ENCODE results near the gene TNFRSF19.
"Not testable (repeated sequence)": the region's sequence is repeated elsewhere in the genome, so short reads cannot be mapped to it uniquely, and the experiment has no call there.

TNFRSF19 gene, protein sequence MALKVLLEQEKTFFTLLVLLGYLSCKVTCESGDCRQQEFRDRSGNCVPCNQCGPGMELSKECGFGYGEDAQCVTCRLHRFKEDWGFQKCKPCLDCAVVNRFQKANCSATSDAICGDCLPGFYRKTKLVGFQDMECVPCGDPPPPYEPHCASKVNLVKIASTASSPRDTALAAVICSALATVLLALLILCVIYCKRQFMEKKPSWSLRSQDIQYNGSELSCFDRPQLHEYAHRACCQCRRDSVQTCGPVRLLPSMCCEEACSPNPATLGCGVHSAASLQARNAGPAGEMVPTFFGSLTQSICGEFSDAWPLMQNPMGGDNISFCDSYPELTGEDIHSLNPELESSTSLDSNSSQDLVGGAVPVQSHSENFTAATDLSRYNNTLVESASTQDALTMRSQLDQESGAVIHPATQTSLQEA

DNA sequence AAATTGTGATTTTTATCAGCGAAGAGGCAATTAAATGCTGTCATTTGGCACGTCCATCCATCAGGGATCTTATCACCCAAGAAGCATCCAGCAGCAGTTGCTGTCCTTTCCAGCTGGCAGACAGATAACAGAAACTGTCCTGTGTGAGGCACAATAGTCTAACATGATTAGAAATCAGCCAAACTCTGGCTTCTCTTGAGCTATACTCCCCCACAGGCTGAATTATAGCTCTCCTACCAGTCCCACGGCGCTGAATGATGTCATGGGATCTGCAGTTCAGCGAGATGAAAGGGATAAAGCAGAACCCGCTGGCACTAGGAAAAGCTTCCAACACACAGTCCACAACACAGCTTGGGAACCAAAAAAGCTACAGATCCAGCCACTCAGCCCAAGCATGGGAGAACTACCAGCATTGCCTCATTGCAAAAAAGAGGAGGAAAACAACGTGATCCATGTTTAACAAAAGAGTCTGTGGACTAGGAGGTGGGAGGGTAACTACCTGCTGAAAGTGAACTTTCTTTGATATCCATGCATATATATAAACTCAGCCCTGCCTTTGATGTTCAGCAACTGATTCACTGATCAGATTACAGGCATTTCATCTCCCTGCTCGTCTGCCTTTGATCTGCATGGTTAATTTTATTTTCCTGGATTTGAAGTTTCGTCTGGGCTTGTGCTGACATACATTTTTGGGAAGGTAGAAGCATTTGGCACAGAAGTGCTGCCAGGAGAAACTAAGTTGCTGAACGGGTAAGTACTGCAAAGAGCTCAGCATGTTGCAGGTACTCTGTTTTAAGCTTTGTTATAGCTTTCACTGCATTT, at the start of gene TNFRSF19:
TNFRSF19 (plus strand) TSS at position 314 of the 822 bp plus-strand sequence. CDS start 19,772 bp downstream, outside the sequence.
- no peak for DNase-seq

DNA sequence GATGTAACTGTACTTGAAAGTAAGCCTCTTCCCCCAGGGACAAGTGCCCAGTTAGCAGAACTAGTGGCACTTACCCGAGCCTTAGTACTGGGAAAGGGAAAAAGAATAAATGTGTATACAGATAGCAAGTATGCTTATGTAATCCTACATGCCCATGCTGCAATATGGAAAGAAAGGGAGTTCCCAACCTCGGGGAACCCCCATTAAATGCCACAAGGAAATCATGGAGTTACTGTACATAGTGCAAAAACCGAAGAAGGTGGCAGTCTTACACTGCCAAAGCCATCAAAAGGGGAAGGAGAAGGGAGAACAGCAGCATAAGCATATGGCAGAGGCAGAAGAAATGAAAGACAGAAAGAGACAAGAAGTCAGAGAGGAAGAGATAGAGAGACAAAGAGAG, 40.3 kb upstream of the TNFRSF19 start:
- not testable (repeated sequence) for DNase-seq

DNA sequence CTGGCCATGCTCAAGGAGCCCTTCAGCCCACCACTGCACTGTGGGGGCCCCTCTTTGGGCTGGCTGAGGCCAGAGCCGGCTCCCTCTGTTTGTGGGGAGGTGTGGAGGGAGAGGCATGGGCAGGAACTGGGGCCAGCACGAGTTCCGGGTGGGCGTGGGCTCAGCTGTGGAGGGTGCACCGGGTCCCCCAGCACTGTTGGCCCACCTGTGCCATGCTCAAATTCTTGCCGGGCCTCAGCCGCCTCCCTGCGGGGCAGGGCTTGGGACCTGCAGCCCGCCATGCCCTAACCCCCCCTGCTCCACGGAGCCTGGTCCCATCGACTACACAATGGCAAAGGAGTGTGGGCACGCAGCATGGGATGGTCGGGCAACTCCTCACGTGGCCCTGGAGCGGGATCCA, 38.8 kb upstream of the TNFRSF19 start:
- DNase-seq, result no peak

DNA sequence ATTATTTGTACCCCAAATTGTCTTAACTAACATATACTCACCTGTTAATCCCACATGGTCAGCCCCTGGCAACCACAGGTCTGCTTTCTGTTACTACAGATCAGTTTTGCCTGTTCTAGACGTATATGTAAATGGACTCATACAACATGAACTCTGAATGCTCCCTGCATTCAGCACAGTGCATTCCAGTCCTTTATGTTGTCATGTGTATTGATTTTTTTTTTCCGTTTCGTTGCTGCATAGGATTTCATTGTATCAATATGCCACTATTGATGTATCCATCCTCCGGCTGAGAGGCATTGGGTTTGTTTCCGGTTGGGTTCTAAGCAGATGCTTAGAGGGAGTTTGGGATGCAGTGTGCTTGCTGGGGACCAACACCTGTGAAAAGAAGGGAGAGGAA, 36.1 kb upstream of the TNFRSF19 start:
- DNase-seq, result no peak

DNA sequence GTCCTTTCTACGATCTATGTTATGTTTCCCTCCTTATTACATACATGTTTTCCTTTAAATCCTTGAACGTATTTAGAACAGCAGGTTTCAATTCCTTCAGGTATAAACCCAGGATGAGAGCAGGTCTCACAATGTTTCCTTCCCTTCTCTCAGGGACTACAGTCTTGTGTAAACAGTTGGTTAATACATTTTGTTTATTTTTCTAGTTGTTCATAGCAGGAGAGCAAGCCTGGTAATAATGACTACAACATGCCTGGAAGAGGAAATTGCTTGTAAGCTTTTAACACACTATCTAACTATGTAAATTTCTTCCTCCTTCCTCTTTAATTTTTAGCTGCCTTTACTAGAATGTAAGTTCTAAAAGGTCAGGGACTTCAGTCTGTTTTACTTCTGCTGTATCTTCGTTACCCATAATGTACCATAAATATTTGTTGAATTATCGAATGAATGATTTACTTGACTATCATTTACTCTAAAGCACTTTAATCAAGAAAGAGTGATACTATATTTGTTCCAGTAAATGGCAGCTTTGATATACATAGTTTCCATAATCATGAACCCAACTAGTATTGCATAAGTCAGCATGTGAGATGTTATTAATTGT, 28.9 kb upstream of the TNFRSF19 start:
- no peak for DNase-seq

DNA sequence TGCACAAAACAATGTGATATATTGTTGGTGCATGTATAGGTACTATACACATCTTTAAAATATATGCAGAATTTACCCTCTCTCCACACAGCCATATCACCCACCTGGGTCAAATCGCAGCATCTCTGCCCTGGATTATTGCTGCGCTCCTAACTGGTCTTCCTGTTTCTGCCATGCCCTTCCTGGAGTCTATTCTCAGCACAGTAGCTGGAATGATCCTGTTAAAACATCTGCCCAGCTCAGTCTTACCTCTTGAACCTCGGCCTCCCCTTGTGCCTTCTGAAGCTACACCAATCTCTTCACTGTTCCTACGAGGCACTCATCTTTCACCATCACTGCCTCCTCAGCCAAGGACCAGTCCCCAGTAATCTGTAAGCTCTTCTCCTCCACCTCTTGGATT, 25.5 kb upstream of the TNFRSF19 start:
- no peak for DNase-seq

DNA sequence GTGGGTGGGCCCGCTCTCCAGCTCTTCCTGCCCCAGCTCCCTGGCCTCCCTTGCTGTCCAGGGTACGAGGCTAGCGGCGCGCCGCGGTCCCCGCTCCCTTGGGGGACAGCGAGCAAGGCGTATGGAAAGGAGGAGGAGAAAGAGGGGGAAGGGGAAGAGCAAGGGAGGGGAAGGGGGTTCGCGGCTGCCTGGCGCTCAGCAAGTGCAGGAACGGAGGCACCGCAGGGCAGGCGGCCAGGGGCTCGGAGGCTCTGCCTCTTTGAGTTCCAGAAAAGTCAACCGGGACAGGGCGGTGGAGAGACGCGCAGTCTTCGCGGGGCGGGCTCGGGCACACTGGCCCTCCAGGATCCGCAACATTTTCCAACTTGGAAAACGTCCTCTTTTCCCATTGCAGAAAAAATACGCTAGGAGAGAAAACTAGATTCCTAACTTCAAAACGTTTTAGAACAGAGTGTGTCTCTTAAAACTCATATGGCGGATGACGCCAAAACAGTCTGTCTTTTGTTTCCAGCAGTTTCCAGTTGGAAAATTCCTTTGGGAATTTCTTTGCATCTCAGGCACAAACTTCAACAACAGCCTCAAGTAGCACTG, 23.1 kb upstream of the TNFRSF19 start:
- DNase-seq, result no peak

DNA sequence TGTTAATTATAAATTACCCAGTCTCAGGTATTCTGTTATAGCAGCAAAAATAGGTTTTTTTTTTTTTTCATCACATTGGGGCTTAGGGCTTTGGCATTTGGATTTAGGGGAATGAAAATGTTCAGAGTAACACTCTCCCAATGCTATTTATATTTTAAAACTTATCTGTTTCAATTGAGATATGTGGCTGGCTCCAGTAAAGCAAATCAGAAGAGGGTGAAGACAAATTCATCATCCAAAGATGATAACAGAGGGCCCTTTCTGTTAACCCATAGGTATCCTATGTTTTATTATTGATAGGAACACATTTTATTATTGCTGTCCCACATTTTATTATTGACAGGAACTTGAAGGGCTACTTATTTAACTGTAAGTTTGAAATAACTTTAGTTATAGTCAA, 20.5 kb upstream of the TNFRSF19 start:
- no peak for DNase-seq

DNA sequence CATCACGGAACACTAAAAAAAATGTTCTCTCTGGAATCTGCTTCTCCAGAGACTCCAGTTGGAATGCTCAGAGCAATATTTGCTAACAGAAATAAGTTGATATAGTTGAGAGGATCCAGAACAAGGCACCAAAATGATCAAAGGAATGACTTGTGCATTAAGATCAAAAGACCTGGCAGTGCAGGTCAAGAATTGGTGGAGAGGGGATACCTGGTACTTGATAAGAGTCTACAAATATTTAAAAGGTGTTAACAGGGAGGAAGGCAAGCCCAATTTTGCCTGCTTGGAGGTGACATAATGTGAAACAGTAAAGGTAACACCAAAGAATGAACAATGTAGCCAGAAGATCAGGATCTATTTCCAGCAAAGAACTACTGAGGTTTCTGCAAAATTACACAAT, 20.0 kb upstream of the TNFRSF19 start:
- DNase-seq, result no peak

DNA sequence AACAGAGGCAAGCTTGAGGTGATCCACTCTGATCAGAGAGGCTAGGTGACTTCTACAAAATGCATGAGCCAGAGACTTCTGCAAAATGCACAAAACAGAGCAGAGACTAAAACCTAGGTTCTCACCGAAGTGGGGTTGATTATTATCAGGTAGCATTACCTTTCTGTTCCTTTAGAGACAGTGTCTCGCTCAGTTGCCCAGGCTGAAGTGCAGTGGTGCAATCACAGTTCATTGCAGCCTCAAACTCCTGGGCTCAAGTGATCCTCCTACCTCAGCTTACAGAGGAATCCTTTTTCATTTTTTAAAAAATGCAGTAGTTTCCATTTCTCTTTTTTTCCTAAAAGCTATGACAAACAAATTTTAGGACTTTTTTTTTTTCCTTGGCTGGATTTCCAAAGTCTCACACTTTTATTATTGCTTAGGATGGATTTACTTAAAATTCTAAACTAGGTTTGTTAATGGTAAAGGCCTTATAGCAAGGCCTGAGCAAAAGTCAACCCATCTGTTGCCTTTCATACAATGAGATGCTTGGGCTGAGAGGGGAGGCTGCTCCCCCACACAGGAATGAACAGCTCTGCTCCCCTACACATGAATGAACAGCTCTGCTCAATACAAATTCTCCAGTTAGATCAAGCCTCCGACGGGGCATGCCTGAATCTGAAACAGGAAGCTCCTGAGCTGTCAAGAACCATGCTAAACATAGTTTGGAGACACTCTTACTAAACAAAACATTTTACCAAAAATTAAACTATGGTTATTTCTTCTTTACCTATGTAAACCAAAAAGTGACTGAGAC, 18.8 kb upstream of the TNFRSF19 start:
- DNase-seq, result no peak

DNA sequence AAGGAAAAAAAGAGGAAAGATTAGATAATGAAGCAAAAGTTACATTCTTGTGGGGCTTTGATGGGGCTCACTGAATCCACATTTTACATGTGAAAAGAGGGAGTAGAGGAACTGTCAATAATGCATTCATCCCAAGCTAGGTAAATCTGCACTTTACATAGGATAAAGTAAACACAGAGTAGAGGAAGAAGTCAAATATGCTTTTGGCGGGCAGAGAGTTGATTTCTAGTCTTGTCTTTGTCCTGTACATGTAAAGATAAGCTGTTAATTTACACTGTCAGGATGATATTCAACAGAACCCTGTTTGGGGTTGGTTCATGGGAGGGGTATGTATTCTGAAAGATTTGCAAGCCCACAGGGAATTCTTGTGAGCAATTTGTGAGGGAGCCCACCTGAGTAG, 18.0 kb upstream of the TNFRSF19 start:
- no peak for DNase-seq

DNA sequence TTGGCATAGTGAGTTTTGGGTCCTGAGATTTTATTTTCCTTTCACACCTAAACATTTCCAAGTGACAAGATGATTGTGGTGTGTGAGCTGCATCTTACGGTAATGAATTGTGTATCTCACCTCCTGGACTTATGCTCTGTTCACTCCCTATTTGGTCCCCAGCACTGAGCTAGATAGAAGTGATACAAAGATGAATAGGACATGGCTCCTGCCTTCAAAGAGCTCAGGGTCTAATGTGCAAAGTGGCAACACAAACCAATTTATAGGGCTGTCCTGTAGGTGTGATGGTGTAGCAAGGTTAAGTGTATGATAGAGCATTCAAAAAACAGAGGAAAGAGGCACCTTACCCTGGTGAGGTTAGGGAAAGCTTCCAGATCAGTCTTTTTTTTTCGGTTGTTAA, 17.6 kb upstream of the TNFRSF19 start:
- DNase-seq, result no peak

DNA sequence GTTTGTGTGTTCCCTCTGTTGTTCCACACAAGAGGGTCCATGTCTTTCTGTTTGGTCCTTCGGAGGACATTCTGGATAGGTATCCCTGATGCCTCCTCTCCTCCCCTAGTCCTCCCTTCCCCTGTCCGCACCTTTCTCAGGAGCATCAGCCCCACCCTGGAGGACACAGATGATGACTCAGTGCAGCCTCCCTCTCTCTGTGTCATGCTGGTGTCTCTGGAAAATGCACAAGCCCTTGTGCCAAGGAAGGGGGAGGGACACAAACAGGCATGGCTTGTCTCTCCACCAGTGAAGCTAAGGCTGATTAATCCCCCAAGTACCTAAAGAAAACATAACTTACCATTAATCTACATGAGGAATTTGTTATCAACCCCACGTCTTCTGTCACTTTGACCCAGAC, 16.2 kb upstream of the TNFRSF19 start:
- no peak for DNase-seq

DNA sequence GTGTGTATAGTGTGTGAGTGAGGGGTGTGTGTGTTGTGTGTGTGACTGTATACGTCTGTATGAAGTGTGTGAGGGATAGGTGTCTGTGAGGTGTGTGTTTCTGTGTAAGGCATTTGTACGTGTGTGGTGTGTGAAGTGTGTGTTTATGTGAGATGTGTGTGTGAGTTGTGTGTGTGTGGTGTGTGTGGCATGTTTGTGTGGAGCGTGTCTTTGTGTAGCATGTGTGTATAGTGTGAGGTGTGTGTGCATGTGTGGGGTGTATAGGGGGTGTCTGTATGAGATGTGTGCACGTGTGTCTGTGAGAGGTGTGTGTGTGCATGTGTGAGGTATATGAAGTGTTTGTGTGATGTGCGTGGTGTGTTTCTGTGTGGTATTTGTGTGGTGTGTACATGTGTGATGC, 13.2 kb upstream of the TNFRSF19 start:
- no peak for DNase-seq

DNA sequence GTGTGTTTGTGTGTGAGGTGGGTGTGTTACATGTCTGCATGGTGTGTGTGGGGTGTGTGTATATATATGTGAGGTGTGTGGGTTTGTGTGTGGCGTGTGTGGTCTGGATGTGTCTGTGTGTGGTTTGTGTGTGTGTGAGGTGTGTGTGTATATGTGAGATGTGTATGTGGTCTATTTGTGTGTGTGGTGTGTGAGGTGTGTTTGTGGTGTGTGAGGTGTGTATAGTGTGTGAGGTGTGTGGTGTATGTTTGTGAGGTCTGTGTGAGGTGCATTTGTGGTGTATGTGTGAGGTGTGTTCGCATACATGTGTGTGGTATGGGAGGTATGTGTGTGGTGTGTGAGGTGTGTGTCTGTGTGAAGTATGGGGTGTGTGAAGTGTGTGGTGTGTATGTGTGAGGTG, 12.5 kb upstream of the TNFRSF19 start:
- DNase-seq, result no peak

DNA sequence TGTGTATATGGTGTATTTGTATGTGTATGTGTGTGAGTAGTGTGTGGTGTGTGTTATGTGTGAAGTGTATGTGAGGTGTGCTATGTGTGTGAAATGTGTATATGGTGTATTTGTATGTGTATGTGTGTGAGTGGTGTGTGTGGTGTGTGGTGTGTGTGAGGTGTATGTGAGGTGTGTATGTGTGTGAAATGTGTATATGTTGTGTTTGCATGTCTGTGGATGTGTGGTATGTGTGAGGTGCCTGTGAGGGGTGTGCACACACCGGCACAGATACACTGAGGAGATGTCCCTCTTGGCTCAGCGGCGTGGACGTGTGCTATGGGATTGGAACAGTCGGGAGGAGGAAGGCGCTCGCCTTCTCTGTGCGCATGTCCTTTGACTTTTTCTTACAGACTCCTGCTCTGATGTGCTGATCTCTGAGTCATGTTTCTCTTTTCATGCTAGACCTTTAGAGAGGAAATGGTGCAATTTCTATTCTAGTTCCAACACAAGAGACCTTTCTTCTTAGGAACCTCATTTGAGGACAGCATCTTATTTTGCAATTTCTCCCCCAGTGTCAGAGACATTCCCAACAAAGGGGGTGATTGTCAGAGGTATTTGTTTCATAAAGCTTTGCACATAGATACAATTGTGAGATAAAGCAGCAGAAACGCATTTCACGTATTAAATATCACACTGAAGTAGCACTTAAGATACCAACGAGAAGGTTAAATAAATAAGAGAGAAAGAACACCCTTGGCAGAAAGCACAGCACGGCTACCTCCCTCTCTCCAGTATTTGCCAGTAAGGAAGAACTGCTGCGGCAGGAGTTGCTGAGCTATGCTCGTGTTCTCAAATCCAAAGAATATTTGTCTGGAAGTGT, 11.3 kb upstream of the TNFRSF19 start:
- peak in 1 of 2 donors; percentile 19 for DNase-seq

DNA sequence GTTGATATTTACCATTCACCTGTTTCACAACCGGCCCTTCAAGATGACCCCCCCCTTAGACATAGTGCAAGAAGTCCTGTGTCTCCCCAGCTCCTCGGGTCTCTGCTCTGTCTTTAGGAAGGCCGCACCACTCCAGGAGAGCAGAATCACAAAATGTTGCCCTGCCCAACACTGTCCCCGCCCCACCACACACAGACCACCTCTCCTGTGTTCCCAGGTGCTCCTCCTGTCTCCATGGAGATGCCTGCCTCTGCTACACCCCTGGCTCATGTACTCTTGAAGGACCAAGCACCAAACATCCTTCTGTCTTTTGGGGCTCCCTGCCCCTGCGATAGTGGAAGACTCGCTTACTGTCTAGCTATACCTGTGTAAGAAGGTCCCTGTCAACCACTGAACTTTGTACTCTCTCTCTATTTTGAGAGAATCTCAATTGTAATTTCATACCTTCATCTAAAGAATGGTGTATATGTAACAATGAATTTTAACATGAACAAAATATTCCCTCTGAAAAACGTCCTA, 9.6 kb upstream of the TNFRSF19 start:
- DNase-seq, result no peak

DNA sequence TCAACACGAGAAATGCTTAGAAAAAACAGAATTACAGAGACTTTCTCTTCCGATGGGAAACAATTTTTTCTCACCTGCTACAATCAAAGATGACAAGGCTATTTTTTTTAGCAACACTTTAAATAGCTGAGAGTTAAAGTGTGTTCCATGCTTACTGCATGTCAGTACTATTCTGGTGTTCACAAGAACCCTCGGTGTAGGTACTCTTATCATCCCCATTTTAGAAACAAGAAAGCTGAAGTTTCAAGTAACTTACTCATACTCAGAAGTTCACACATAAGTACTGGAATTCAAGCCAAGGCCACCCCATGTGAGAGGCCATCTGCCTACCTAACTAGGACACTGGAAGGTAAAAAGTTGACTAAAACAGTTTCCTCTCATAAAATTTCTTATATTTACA, 9.0 kb upstream of the TNFRSF19 start:
- no peak for DNase-seq

DNA sequence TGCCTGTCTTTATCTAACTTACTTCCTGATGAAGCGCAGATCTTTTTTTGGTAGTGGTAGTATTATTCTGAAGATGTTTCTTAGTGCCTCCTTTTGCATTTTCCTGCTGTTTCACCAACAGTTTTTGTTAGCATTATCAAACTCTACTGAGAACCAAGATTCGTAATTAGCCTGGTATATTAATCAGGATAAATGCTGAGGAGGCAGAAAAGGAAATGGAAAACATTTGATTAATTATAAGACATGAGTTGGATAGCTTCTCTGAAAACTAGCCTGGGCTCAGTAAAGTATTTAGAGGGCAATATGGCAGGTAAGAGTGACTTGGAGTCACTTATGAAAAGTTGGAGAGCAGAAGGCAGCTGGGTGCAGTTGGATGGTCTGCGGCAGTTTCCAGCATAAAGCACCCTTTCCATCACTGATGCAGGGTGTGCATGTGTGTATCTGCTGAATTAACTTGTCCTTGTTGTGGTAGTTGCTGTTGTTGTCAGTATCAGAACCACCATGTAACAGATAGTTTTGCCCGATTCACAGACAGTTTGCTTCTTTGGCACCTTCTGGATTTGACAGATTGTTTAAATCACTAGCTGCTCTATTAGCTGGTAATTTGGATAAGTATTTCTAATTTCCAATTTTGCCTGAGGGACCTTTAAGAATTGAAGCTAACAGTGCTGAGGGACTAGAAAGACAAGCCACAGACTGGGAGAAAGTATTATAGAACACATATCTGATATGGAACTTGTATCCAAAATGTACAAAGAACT, 6.9 kb upstream of the TNFRSF19 start:
- DNase-seq, result no peak

DNA sequence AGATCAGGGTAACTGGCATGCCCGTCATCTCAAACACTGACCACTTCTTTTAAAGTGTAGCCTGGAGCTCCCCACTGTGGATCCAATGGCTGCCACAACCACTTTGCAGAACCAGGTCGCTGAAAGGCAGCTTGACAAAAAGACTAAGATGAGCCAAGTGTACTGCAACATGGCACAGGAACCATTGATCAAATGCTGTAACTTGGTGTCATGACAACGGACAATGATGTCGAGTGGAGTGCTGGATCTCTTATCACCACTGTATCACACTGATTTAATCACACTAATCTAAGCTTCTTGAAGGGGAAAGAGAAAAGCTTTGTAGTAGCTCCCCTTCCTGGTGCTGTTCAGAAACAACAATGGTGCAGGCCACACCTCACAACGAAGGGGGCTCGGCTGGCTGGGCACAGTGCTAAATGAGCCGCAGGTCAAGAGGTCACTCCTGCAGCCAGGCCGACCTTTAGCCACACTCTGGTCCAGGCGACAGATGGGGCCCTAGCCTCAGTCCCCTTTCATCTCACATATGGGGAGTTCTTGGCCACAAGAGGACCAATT, 2.2 kb upstream of the TNFRSF19 start:
- DNase-seq, result no peak
